SK-N-SH (cell line): ENCODE measurements around the gene KPNA5. TPM values are rescaled to one million over a fixed set of nuclear protein-coding genes. Genes with fewer than 3 reads are reported as not detected.
A peak's percentile ranks its signal among the peaks of the same experiment; 100 is the strongest.

Experiments
- CTCF ChIA-PET: fragments of 300-600, 350-600 bp; formaldehyde crosslinking; extraction: SDS; loops from one replicate; lab custom pipeline; 2021; lab: Yijun Ruan, JAX
- POLR2A ChIA-PET: fragments of 350-600 bp; sonication (Branson Sonifier 250); formaldehyde crosslinking; extraction: SDS; loops from one replicate; lab custom pipeline; 2020; ENCODE audit warnings: antibody characterized with exemption, inconsistent platforms; lab: Yijun Ruan, JAX
- DNase-seq: peaks from one replicate; pipeline ENCODE4 v3.0.0; 2012
- H2AFZ ChIP-seq: fragments of 200-600 bp; sonication (generic); 2 replicates; pipeline ENCODE4 v1.8.1; 2016; ENCODE audit warnings: antibody characterized with exemption, mild to moderate bottlenecking, low read depth
- H3F3A ChIP-seq: fragments of 200-600 bp; sonication (generic); replicated peaks from 2 replicates; pipeline ENCODE3; 2016; ENCODE audit warnings: antibody characterized with exemption, mild to moderate bottlenecking; ENCODE audit not compliant: insufficient read depth
- H3K27ac ChIP-seq, 2 experiments: fragments of 200-500 bp in 1 of 2; fragments of 200-600 bp in 1 of 2; sonication (Bioruptor generic) in 1 of 2; sonication (generic), shearing (Covaris generic) in 1 of 2; 2 replicates each; pipeline versions ENCODE4 v1.5.1 to v1.6.1; 2014 to 2016; ENCODE audit warnings: low read depth in 2 of 2, inconsistent platforms in 1 of 2, low read length in 1 of 2, mild to moderate bottlenecking in 1 of 2, mixed read lengths in 1 of 2
- H3K27me3 ChIP-seq: fragments of 200-600 bp; sonication (generic), shearing (Covaris generic); 2 replicates; pipeline ENCODE4 v1.6.1; 2016; ENCODE audit warnings: mixed run types; ENCODE audit not compliant: insufficient read depth
- H3K36me3 ChIP-seq, 2 experiments: fragments of 200-500 bp in 1 of 2; fragments of 200-600 bp in 1 of 2; sonication (Bioruptor generic) in 1 of 2; sonication (generic) in 1 of 2; replicated peaks in 1 of 2; 2 replicates each; pipeline versions ENCODE3 to v1.5.1; 2014 to 2016; ENCODE audit warnings: low read length in 1 of 2, mild to moderate bottlenecking in 1 of 2; ENCODE audit not compliant: insufficient read depth in 2 of 2, control insufficient read depth in 1 of 2
- H3K4me1 ChIP-seq, 2 experiments: fragments of 200-500 bp in 1 of 2; fragments of 200-600 bp in 1 of 2; sonication (Bioruptor generic) in 1 of 2; sonication (generic), shearing (Covaris generic) in 1 of 2; 2 replicates each; pipeline versions ENCODE4 v1.5.1 to v1.6.1; 2014 to 2016; ENCODE audit warnings: low read depth in 1 of 2, low read length in 1 of 2, mixed run types in 1 of 2; ENCODE audit not compliant: insufficient read depth in 2 of 2, control insufficient read depth in 1 of 2
- H3K4me2 ChIP-seq: fragments of 200-600 bp; sonication (generic), shearing (Covaris generic); 2 replicates; pipeline ENCODE4 v1.6.1; 2017; ENCODE audit warnings: mixed run types
- H3K4me3 ChIP-seq, 2 experiments: fragments of 200-500 bp in 1 of 2; fragments of 200-600 bp in 1 of 2; sonication (Bioruptor generic) in 1 of 2; sonication (generic), shearing (Covaris generic) in 1 of 2; 2 replicates each; pipeline versions ENCODE4 v1.5.1 to v1.8.1; 2014 to 2016; ENCODE audit warnings: low read depth in 2 of 2, inconsistent platforms in 1 of 2, low read length in 1 of 2, mild to moderate bottlenecking in 1 of 2, mixed read lengths in 1 of 2, moderate library complexity in 1 of 2
- H3K79me2 ChIP-seq: fragments of 200-600 bp; sonication (generic); 2 replicates; pipeline ENCODE4 v1.8.1; 2017; ENCODE audit warnings: mild to moderate bottlenecking; ENCODE audit not compliant: insufficient read depth
- H3K9ac ChIP-seq: fragments of 200-600 bp; sonication (generic); 2 replicates; pipeline ENCODE4 v1.6.1; 2017; ENCODE audit warnings: mixed run types
- H3K9me2 ChIP-seq: fragments of 200-600 bp; sonication (generic); 2 replicates; pipeline ENCODE4 v1.6.1; 2017; ENCODE audit warnings: mixed run types
- H3K9me3 ChIP-seq: fragments of 200-600 bp; sonication (generic); 2 replicates; pipeline ENCODE4 v1.6.1; 2017; ENCODE audit warnings: mixed run types, mild to moderate bottlenecking, moderate library complexity
- H4K20me1 ChIP-seq: fragments of 200-600 bp; sonication (generic); 2 replicates; pipeline ENCODE4 v1.6.1; 2017; ENCODE audit warnings: mild to moderate bottlenecking, mixed run types; ENCODE audit not compliant: insufficient read depth
- CHD2 ChIP-seq: fragments of 150-350 bp; IDR thresholded peaks from 2 replicates; pipeline ENCODE4 v1.6.1; 2018; ENCODE audit warnings: low read length; ENCODE audit not compliant: partially characterized antibody
- ELF1 ChIP-seq: IDR thresholded peaks from 2 replicates; pipeline ENCODE4 v1.4.0; 2012
- EP300 ChIP-seq, 2 experiments: IDR thresholded peaks; 2 replicates each; pipeline versions ENCODE4 v1.4.0 to v1.6.1; 2012; ENCODE audit warnings: borderline replicate concordance in 1 of 2, low read depth in 1 of 2, low read length in 1 of 2
- FOXJ3 ChIP-seq: sonication (generic); formaldehyde crosslinking; IDR thresholded peaks from 2 replicates; pipeline ENCODE4 v1.5.1; 2020; ENCODE audit warnings: mild to moderate bottlenecking, missing genetic modification reagents
- FOXM1 ChIP-seq: IDR thresholded peaks from 2 replicates; pipeline ENCODE4 v1.4.0; 2012; ENCODE audit warnings: low read depth, mild to moderate bottlenecking
- GATA2 ChIP-seq: sonication (generic); formaldehyde crosslinking; IDR thresholded peaks from 2 replicates; pipeline ENCODE4 v1.5.0; 2020; ENCODE audit warnings: mild to moderate bottlenecking, missing genetic modification reagents
- MEF2A ChIP-seq: IDR thresholded peaks from 2 replicates; pipeline ENCODE4 v1.4.0; 2012; ENCODE audit warnings: low read depth, borderline replicate concordance
- NFIC ChIP-seq: IDR thresholded peaks from 2 replicates; pipeline ENCODE4 v1.4.0; 2012; ENCODE audit warnings: borderline replicate concordance
- POLR2AphosphoS5 ChIP-seq: IDR thresholded peaks from 2 replicates; pipeline ENCODE4 v1.6.1; 2012; ENCODE audit warnings: low read depth, low read length
- RAD21 ChIP-seq: IDR thresholded peaks from 2 replicates; pipeline ENCODE4 v1.6.1; 2012; ENCODE audit warnings: mild to moderate bottlenecking, low read length
- RXRA ChIP-seq: IDR thresholded peaks from 2 replicates; pipeline ENCODE4 v1.4.0; 2012; ENCODE audit warnings: low read depth, mild to moderate bottlenecking, borderline replicate concordance
- SIN3A ChIP-seq: IDR thresholded peaks from 2 replicates; pipeline ENCODE4 v1.6.1; 2012; ENCODE audit warnings: low read depth, mild to moderate bottlenecking, low read length, moderate library complexity, borderline replicate concordance
- TEAD4 ChIP-seq: IDR thresholded peaks from 2 replicates; pipeline ENCODE4 v1.4.0; 2012; ENCODE audit warnings: mild to moderate bottlenecking, borderline replicate concordance; ENCODE audit not compliant: insufficient read depth
- WGBS: methylation state at CpG from one replicate; pipeline ENCODE4 v1.1.6; 2017; ENCODE audit warnings: low lambda C conversion rate; 5-methylcytosine and 5-hydroxymethylcytosine counted together
- polyA plus RNA-seq, 3 experiments: library from polyadenylated mRNA; depleted of rRNA; stranded (reverse); fragments of >200 nt; gene quantifications; 2 replicates each; pipeline ENCODE4 v1.2.3, GENCODE V29; 2012
- TF ChIP-seq, protein P1 (sequence below): IDR thresholded peaks from 2 replicates; pipeline ENCODE4; 2012
- TF ChIP-seq, protein P2 (sequence below): IDR thresholded peaks from 2 replicates; pipeline ENCODE4 v1.4.0; 2012; ENCODE audit warnings: low read depth, borderline replicate concordance
- TF ChIP-seq, protein P3 (sequence below): fragments of 150-350 bp; IDR thresholded peaks from 2 replicates; pipeline ENCODE4 v1.6.1; 2017; ENCODE audit warnings: antibody characterized with exemption, low read length, low read depth, borderline replicate concordance
- TF ChIP-seq, protein P4 (sequence below): fragments of 200-600 bp; sonication (generic); IDR thresholded peaks from 2 replicates; pipeline ENCODE4 v1.6.1; 2017; ENCODE audit warnings: antibody characterized with exemption, mild to moderate bottlenecking, moderate library complexity
- TF ChIP-seq, protein P5 (sequence below): IDR thresholded peaks from 2 replicates; pipeline ENCODE4 v1.4.0; 2012; ENCODE audit warnings: low read depth, borderline replicate concordance

Gene KPNA5
- polyA plus RNA-seq, 1 of the 3 experiments (the other 2 are of a cell fraction) = 1.9 TPM

DNA sequence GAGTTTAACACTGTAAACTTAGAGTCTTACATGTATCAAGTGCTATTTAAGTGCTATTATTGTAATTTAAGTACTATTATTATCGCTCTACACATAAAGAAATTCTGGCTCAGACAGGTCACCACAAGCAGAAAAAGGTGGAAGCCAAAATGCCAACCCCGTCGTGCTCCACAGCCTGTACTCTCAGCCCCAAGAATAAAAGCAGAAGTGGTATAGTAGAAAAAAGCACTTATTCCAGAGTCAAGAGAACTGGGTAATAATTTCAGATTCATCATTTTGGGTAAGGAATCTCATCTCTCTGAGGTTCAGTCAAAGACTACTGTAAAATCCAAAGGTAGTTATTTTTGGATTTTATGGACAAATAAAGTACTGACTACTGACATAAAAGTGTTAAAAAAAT lies 13.4 kb upstream of the KPNA5 start:
- WGBS = 25% methylated on average over 3 of the region's 3 CpGs
- H4K20me1 ChIP-seq = peaks cover 4% of the 10 kb centered on the region; the same call in 1 of the 2 replicates
- H3K4me1 ChIP-seq = peaks cover 7 to 9% of the 10 kb centered on the region in 2 experiments; a peak in 3 of 4 replicates
- TF ChIP-seq, protein P1, sequence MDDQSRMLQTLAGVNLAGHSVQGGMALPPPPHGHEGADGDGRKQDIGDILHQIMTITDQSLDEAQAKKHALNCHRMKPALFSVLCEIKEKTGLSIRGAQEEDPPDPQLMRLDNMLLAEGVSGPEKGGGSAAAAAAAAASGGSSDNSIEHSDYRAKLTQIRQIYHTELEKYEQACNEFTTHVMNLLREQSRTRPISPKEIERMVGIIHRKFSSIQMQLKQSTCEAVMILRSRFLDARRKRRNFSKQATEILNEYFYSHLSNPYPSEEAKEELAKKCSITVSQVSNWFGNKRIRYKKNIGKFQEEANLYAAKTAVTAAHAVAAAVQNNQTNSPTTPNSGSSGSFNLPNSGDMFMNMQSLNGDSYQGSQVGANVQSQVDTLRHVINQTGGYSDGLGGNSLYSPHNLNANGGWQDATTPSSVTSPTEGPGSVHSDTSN = no peak
- TF ChIP-seq POLR2AphosphoS5 (no peak), FOXM1 (no peak), FOXJ3 (no peak), MEF2A (no peak), NFIC (no peak), SIN3A (no peak)
- TF ChIP-seq, protein P2, sequence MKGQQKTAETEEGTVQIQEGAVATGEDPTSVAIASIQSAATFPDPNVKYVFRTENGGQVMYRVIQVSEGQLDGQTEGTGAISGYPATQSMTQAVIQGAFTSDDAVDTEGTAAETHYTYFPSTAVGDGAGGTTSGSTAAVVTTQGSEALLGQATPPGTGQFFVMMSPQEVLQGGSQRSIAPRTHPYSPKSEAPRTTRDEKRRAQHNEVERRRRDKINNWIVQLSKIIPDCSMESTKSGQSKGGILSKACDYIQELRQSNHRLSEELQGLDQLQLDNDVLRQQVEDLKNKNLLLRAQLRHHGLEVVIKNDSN = no peak
- peak overlapping the region; percentile 82 for H3K9ac ChIP-seq
- peak overlapping the region in 1 of 2 experiments; percentile 73; a peak in 1 of 4 replicates for H3K27ac ChIP-seq
- no peaks in the 10 kb centered on the region for H3K9me2 ChIP-seq
- peaks cover 0 to 2% of the 10 kb centered on the region in 2 experiments for H3K36me3 ChIP-seq
- H3K4me3 ChIP-seq = peak overlapping the region; percentile 77 to 94
- ChIA-PET CTCF (no interaction called here), POLR2A (interaction anchor here (1.2 kb wide), 1 partner anchor 14 kb away, joined by 3 read pairs; no protein-coding TSS in a partner anchor)
- 0 out of 2 replicates have a peak, but pooled peaks cover 7% of the 10 kb centered on the region for H3K27me3 ChIP-seq
- H2AFZ ChIP-seq = peak overlapping the region; percentile 69; the same call in 1 of the 2 replicates
- H3K9me3 ChIP-seq = no peaks in the 10 kb centered on the region
- DNase-seq = no peak
- H3K4me2 ChIP-seq = peak overlapping the region; percentile 90
- peaks cover 60% of the 10 kb centered on the region for H3K79me2 ChIP-seq
- H3F3A ChIP-seq = no peaks in the 10 kb centered on the region

DNA sequence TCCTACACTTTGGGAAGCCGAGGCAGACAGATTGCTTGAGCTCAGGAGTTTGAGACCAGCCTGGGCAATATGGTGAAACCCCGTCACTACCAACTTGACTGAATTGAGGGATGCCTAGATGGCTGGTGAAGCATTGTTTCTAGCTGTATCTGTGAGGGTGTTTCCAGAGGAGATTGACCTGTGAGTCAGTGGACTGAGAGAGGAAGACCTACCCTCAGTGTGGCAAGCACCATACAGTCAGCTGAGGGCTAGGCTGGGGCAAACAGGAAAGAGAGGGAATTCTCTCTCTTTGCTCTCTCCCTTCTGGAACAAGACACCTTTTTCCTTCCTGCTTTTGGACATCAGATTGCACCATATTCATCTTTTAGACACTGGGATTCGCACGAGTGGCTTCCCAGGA lies 8.7 kb upstream of the KPNA5 start:
- Histone ChIP-seq H3K27me3 (0 out of 2 replicates have a peak, but pooled peaks cover 7% of the 10 kb centered on the region), H3F3A (no peaks in the 10 kb centered on the region), H3K79me2 (peaks cover 13% of the 10 kb centered on the region), H3K27ac (no peak overlapping the region), H3K4me3 (no peak overlapping the region), H4K20me1 (no peaks in the 10 kb centered on the region), H3K4me2 (no peak overlapping the region), H3K9me3 (no peaks in the 10 kb centered on the region), H2AFZ (no peak overlapping the region), H3K4me1 (peaks cover 0 to 5% of the 10 kb centered on the region in 2 experiments; a peak in 2 of 4 replicates), H3K36me3 (no peaks in the 10 kb centered on the region), H3K9ac (no peak overlapping the region), H3K9me2 (no peaks in the 10 kb centered on the region)
- ChIA-PET CTCF (interaction anchor here (0.6 to 1.6 kb wide), 4 partner anchors 111 to 1819 kb away, joined by 3 to 6 read pairs (median 3); no protein-coding TSS in a partner anchor), POLR2A (no interaction called here)
- DNase-seq = no peak
- WGBS = 86% methylated on average over 4 of the region's 4 CpGs
- TF ChIP-seq ELF1 = no peak
- TF ChIP-seq CHD2 = no peak
- no peak for TF ChIP-seq GATA2 (CRISPR knock-in tag)
- TF ChIP-seq, protein P3, sequence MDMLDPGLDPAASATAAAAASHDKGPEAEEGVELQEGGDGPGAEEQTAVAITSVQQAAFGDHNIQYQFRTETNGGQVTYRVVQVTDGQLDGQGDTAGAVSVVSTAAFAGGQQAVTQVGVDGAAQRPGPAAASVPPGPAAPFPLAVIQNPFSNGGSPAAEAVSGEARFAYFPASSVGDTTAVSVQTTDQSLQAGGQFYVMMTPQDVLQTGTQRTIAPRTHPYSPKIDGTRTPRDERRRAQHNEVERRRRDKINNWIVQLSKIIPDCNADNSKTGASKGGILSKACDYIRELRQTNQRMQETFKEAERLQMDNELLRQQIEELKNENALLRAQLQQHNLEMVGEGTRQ = no peak
- TF ChIP-seq, protein P4, sequence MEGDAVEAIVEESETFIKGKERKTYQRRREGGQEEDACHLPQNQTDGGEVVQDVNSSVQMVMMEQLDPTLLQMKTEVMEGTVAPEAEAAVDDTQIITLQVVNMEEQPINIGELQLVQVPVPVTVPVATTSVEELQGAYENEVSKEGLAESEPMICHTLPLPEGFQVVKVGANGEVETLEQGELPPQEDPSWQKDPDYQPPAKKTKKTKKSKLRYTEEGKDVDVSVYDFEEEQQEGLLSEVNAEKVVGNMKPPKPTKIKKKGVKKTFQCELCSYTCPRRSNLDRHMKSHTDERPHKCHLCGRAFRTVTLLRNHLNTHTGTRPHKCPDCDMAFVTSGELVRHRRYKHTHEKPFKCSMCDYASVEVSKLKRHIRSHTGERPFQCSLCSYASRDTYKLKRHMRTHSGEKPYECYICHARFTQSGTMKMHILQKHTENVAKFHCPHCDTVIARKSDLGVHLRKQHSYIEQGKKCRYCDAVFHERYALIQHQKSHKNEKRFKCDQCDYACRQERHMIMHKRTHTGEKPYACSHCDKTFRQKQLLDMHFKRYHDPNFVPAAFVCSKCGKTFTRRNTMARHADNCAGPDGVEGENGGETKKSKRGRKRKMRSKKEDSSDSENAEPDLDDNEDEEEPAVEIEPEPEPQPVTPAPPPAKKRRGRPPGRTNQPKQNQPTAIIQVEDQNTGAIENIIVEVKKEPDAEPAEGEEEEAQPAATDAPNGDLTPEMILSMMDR = no peak
- no peak for TF ChIP-seq EP300 (IDR thresholded peaks at IDR 0.05; ENCODE audit: borderline replicate concordance in 1 of 2, low read depth in 1 of 2, low read length in 1 of 2)
- TF ChIP-seq, protein P5, sequence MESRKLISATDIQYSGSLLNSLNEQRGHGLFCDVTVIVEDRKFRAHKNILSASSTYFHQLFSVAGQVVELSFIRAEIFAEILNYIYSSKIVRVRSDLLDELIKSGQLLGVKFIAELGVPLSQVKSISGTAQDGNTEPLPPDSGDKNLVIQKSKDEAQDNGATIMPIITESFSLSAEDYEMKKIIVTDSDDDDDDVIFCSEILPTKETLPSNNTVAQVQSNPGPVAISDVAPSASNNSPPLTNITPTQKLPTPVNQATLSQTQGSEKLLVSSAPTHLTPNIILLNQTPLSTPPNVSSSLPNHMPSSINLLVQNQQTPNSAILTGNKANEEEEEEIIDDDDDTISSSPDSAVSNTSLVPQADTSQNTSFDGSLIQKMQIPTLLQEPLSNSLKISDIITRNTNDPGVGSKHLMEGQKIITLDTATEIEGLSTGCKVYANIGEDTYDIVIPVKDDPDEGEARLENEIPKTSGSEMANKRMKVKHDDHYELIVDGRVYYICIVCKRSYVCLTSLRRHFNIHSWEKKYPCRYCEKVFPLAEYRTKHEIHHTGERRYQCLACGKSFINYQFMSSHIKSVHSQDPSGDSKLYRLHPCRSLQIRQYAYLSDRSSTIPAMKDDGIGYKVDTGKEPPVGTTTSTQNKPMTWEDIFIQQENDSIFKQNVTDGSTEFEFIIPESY = no peak
- TF ChIP-seq RXRA = no peak
- TF ChIP-seq RAD21 = no peak
- TF ChIP-seq TEAD4 = no peak
- no peak for TF ChIP-seq FOXM1
- TF ChIP-seq, protein P1 = no peak
- no peak for TF ChIP-seq MEF2A
